Measurements from ENCODE around the gene ATP8A2.
"Not testable (repeated sequence)": the region's sequence is repeated elsewhere in the genome, so short reads cannot be mapped to it uniquely, and the experiment has no call there.

The ATP8A2 gene

DNA sequence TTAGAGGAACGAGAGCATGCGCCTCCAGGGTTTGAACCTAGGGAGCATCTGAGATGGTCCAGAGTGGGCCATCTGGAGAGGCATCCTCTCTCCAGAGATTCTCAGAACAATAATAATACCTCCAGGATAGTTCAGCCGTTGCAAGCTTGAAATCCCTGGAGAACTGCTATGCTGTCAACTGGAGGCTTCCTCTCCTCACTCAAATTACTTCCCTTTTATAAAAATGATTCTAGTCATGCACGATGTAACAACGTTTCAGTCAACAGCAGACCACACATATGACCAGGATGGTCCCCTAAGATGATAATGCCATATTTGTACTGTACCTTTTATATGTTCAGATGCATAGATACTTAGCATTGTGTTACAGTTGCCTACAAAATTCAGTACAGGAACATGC is 571.3 kb downstream of the ATP8A2 start:
- no peak overlapping the region for H3K4me3 ChIP-seq
- TF ChIP-seq FOXP2 (optimal IDR thresholded peaks at IDR 0.05; ENCODE audit: control extremely low read depth, extremely low read length, insufficient read depth), result no peak
- DNase-seq (ENCODE audit: low read depth, low spot score), result no peak
- H3K9me3 ChIP-seq (ENCODE audit: low read depth, low read length), result no peaks in the 10 kb centered on the region
- H3K36me3 ChIP-seq (ENCODE audit: insufficient read depth, low read length), result no peaks in the 10 kb centered on the region
- no peak overlapping the region for H3K27ac ChIP-seq
- no peak overlapping the region for H3K9ac ChIP-seq (ENCODE audit: insufficient read length)

GRCh38 chr13:25943658-25944057 is 571.9 kb downstream of the ATP8A2 start:
- peak; percentile 42 for DNase-seq (ENCODE audit: low read depth, low spot score)
- Histone ChIP-seq H3K4me3 (no peak overlapping the region), H3K9ac (ENCODE audit: insufficient read length) (no peak overlapping the region), H3K27ac (no peak overlapping the region), H3K9me3 (ENCODE audit: low read depth, low read length) (no peaks in the 10 kb centered on the region), H3K36me3 (ENCODE audit: insufficient read depth, low read length) (no peaks in the 10 kb centered on the region)
- TF ChIP-seq EZH2 (IDR thresholded peaks at IDR 0.05), result no peak
- no peak for TF ChIP-seq FOXP2 (optimal IDR thresholded peaks at IDR 0.05; ENCODE audit: control extremely low read depth, extremely low read length, insufficient read depth)
- TF ChIP-seq POLR2AphosphoS5 (IDR thresholded peaks at IDR 0.05; ENCODE audit: borderline replicate concordance, low read depth, low read length), result no peak

DNA sequence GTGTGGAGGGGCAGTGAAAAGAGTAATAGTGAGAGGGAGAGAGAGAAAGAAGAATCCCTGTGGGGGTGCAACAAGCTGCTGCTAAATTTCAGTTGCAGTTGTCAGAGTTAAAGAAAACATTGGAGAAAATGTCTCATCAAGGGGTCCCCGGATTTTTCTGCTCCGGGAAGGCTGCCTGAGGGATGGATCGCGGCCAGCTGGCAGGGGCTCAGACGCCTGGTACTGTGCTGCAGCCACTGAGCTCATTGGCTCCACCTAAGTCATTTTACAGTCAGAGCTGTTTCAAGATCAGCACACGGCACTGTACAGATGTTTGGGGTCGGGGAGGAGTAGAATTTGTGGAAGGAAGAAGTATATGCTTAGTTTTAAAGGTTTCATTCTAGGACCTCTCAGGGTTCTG is 573.8 kb downstream of the ATP8A2 start:
- peak overlapping the region; percentile 46 for H3K4me3 ChIP-seq
- H3K27ac ChIP-seq, result no peak overlapping the region
- no peaks in the 10 kb centered on the region for H3K36me3 ChIP-seq (ENCODE audit: insufficient read depth, low read length)
- no peak overlapping the region for H3K9ac ChIP-seq (ENCODE audit: insufficient read length)
- H3K9me3 ChIP-seq (ENCODE audit: low read depth, low read length), result no peaks in the 10 kb centered on the region
- DNase-seq (ENCODE audit: low read depth, low spot score), result no peak
- TF ChIP-seq POLR2AphosphoS5 (IDR thresholded peaks at IDR 0.05; ENCODE audit: borderline replicate concordance, low read depth, low read length) (no peak), FOXP2 (optimal IDR thresholded peaks at IDR 0.05; ENCODE audit: control extremely low read depth, extremely low read length, insufficient read depth) (no peak), EZH2 (IDR thresholded peaks at IDR 0.05) (no peak)

GRCh38 chr13:25946321-25946720 is 574.5 kb downstream of the ATP8A2 start:
- TF ChIP-seq FOXP2 (optimal IDR thresholded peaks at IDR 0.05; ENCODE audit: control extremely low read depth, extremely low read length, insufficient read depth), result no peak
- TF ChIP-seq POLR2AphosphoS5 (IDR thresholded peaks at IDR 0.05; ENCODE audit: borderline replicate concordance, low read depth, low read length), result no peak
- TF ChIP-seq EZH2 (IDR thresholded peaks at IDR 0.05), result no peak
- Histone ChIP-seq H3K9me3 (ENCODE audit: low read depth, low read length) (no peaks in the 10 kb centered on the region), H3K27ac (no peak overlapping the region), H3K9ac (ENCODE audit: insufficient read length) (no peak overlapping the region), H3K4me3 (no peak overlapping the region), H3K36me3 (ENCODE audit: insufficient read depth, low read length) (no peaks in the 10 kb centered on the region)
- DNase-seq (ENCODE audit: low read depth, low spot score), result no peak

GRCh38 chr13:25948910-25949309 is 577.1 kb downstream of the ATP8A2 start:
- H3K4me3 ChIP-seq, result no peak overlapping the region
- no peak overlapping the region for H3K27ac ChIP-seq
- no peak for TF ChIP-seq POLR2AphosphoS5 (IDR thresholded peaks at IDR 0.05; ENCODE audit: borderline replicate concordance, low read depth, low read length)
- no peak for TF ChIP-seq EZH2 (IDR thresholded peaks at IDR 0.05)
- TF ChIP-seq FOXP2 (optimal IDR thresholded peaks at IDR 0.05; ENCODE audit: control extremely low read depth, extremely low read length, insufficient read depth), result no peak
- no peaks in the 10 kb centered on the region for H3K9me3 ChIP-seq (ENCODE audit: low read depth, low read length)
- H3K9ac ChIP-seq (ENCODE audit: insufficient read length), result no peak overlapping the region
- DNase-seq (ENCODE audit: low read depth, low spot score), result no peak
- H3K36me3 ChIP-seq (ENCODE audit: insufficient read depth, low read length), result no peaks in the 10 kb centered on the region

GRCh38 chr13:25951831-25952230 is 580.1 kb downstream of the ATP8A2 start:
- DNase-seq (ENCODE audit: low read depth, low spot score), result no peak
- Histone ChIP-seq H3K27ac (no peak overlapping the region), H3K9me3 (ENCODE audit: low read depth, low read length) (no peaks in the 10 kb centered on the region), H3K9ac (ENCODE audit: insufficient read length) (no peak overlapping the region), H3K36me3 (ENCODE audit: insufficient read depth, low read length) (no peaks in the 10 kb centered on the region), H3K4me3 (no peak overlapping the region)
- no peak for TF ChIP-seq POLR2AphosphoS5 (IDR thresholded peaks at IDR 0.05; ENCODE audit: borderline replicate concordance, low read depth, low read length)
- TF ChIP-seq FOXP2 (optimal IDR thresholded peaks at IDR 0.05; ENCODE audit: control extremely low read depth, extremely low read length, insufficient read depth), result no peak
- no peak for TF ChIP-seq EZH2 (IDR thresholded peaks at IDR 0.05)

- not testable (repeated sequence) for H3K9me3 ChIP-seq (ENCODE audit: low read depth, low read length); H3K4me3 ChIP-seq; H3K36me3 ChIP-seq (ENCODE audit: insufficient read depth, low read length); H3K9ac ChIP-seq (ENCODE audit: insufficient read length); H3K27ac ChIP-seq; DNase-seq (ENCODE audit: low read depth, low spot score)
Observed at GRCh38 chr13:25954080-25954479, 582.3 kb downstream of the ATP8A2 start.

- not testable (repeated sequence) for H3K4me3 ChIP-seq; H3K9ac ChIP-seq (ENCODE audit: insufficient read length); DNase-seq (ENCODE audit: low read depth, low spot score); H3K9me3 ChIP-seq (ENCODE audit: low read depth, low read length); H3K36me3 ChIP-seq (ENCODE audit: insufficient read depth, low read length); H3K27ac ChIP-seq
Observed at GRCh38 chr13:25954943-25955342, 583.2 kb downstream of the ATP8A2 start.

- Histone ChIP-seq H3K9me3 (ENCODE audit: low read depth, low read length) (no peaks in the 10 kb centered on the region), H3K9ac (ENCODE audit: insufficient read length) (no peak overlapping the region), H3K4me3 (no peak overlapping the region), H3K27ac (no peak overlapping the region), H3K36me3 (ENCODE audit: insufficient read depth, low read length) (no peaks in the 10 kb centered on the region)
- DNase-seq (ENCODE audit: low read depth, low spot score), result no peak
- TF ChIP-seq FOXP2 (optimal IDR thresholded peaks at IDR 0.05; ENCODE audit: control extremely low read depth, extremely low read length, insufficient read depth), result no peak
- no peak for TF ChIP-seq EZH2 (IDR thresholded peaks at IDR 0.05)
- TF ChIP-seq POLR2AphosphoS5 (IDR thresholded peaks at IDR 0.05; ENCODE audit: borderline replicate concordance, low read depth, low read length), result no peak
Observed at GRCh38 chr13:25958986-25959385, 587.2 kb downstream of the ATP8A2 start.
